ENCODE results near the gene TRIM33.

GRCh38 chr1:114547076-114547475 lies 36.1 kb upstream of the TRIM33 start:
- TF ChIP-seq CTCF (IDR thresholded peaks at IDR 0.05; ENCODE audit: low read depth, low read length, poor library complexity, severe bottlenecking) (no peak), EZH2phosphoT487 (IDR thresholded peaks at IDR 0.05; ENCODE audit: borderline replicate concordance, low read length) (no peak)

All from DOHH2 (cell line).